Measurements from ENCODE around the gene AVL9. TPM values are rescaled to one million over a fixed set of nuclear protein-coding genes. Genes with fewer than 3 reads are reported as not detected.

AVL9 gene
- polyA plus RNA-seq, 1 of the 3 experiments (the other 2 are of a cell fraction): 8.9 TPM

DNA sequence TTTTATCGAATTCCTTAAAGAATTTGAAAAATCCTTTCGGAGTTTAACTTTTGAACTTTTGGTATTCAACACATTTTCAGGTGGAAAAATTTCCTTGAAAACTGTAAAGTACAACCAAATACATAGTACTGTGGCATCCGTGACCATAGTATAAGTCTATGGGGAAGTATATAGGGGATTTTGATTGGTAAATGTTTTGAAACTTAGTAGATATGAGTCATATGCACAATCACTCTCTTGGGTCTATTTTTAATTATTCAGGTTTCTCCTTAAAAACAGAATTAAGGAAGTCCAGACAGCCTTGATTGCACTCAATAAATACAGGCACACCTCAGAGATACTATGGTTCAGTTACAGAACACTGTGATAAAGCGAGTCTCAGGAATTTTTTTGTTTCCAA, 64.2 kb downstream of the AVL9 start:
- Histone ChIP-seq H3K79me2 (ENCODE audit: insufficient read depth) (peaks cover 9% of the 10 kb centered on the region; the same call in 1 of the 2 replicates), H3F3A (replicated peaks; ENCODE audit: insufficient read depth) (no peaks in the 10 kb centered on the region), H3K36me3 (replicated peaks in 1 of 2; ENCODE audit: control insufficient read depth in 1 of 2, insufficient read depth in 2 of 2, low read length in 1 of 2) (peaks cover 59 to 80% of the 10 kb centered on the region in 2 experiments), H3K27me3 (ENCODE audit: insufficient read depth) (no peaks in the 10 kb centered on the region), H3K4me1 (ENCODE audit: control insufficient read depth in 1 of 2, insufficient read depth in 2 of 2, low read depth in 1 of 2, low read length in 1 of 2) (no peaks in the 10 kb centered on the region), H3K9me3 (no peaks in the 10 kb centered on the region), H2AFZ (ENCODE audit: low read depth) (no peak overlapping the region), H3K9ac (no peak overlapping the region), H3K9me2 (no peaks in the 10 kb centered on the region), H4K20me1 (ENCODE audit: insufficient read depth) (no peaks in the 10 kb centered on the region), H3K4me2 (no peak overlapping the region), H3K27ac (ENCODE audit: low read depth in 2 of 2, low read length in 1 of 2) (no peak overlapping the region), H3K4me3 (ENCODE audit: low read depth in 2 of 2, low read length in 1 of 2) (no peak overlapping the region)
- DNase-seq: no peak
- POLR2A ChIA-PET: no interaction called here
- WGBS (ENCODE audit: low lambda C conversion rate): 98% methylated on average over 4 of the region's 4 CpGs
- CTCF ChIA-PET: no interaction called here
- TF ChIP-seq REST (IDR thresholded peaks at IDR 0.05; ENCODE audit: low read depth, low read length) (no peak), FOXJ3 (CRISPR knock-in tag; IDR thresholded peaks at IDR 0.05) (no peak), MXI1 (IDR thresholded peaks at IDR 0.05; ENCODE audit: low read depth, low read length) (no peak), POLR2AphosphoS5 (IDR thresholded peaks at IDR 0.05; ENCODE audit: low read depth, low read length) (no peak), TCF12 (IDR thresholded peaks at IDR 0.05) (no peak), ZBTB33 (IDR thresholded peaks at IDR 0.05; ENCODE audit: borderline replicate concordance, low read depth) (no peak), NRF1 (IDR thresholded peaks at IDR 0.05; ENCODE audit: low read depth, low read length) (no peak), TAF1 (IDR thresholded peaks at IDR 0.05; ENCODE audit: borderline replicate concordance, low read depth, low read length) (no peak), CHD2 (IDR thresholded peaks at IDR 0.05; ENCODE audit: low read length, partially characterized antibody) (no peak)
- TF ChIP-seq, protein P1, sequence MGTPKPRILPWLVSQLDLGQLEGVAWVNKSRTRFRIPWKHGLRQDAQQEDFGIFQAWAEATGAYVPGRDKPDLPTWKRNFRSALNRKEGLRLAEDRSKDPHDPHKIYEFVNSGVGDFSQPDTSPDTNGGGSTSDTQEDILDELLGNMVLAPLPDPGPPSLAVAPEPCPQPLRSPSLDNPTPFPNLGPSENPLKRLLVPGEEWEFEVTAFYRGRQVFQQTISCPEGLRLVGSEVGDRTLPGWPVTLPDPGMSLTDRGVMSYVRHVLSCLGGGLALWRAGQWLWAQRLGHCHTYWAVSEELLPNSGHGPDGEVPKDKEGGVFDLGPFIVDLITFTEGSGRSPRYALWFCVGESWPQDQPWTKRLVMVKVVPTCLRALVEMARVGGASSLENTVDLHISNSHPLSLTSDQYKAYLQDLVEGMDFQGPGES (IDR thresholded peaks at IDR 0.05; ENCODE audit: low read depth, low read length): no peak
- TF ChIP-seq, protein P2, sequence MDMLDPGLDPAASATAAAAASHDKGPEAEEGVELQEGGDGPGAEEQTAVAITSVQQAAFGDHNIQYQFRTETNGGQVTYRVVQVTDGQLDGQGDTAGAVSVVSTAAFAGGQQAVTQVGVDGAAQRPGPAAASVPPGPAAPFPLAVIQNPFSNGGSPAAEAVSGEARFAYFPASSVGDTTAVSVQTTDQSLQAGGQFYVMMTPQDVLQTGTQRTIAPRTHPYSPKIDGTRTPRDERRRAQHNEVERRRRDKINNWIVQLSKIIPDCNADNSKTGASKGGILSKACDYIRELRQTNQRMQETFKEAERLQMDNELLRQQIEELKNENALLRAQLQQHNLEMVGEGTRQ (IDR thresholded peaks at IDR 0.05; ENCODE audit: borderline replicate concordance, low read depth, low read length): no peak
